Activated T-cell treated with anti-CD3 and anti-CD28 coated beads for 4 hours (primary cell): ENCODE measurements around the gene SLC66A1.
"Not testable (repeated sequence)": the region's sequence is repeated elsewhere in the genome, so short reads cannot be mapped to it uniquely, and the experiment has no call there.

ENCODE experiments used
- DNase-seq: peaks from one replicate; pipeline ENCODE4 v3.0.0-alpha.2; 2020

SLC66A1 gene

GRCh38 chr1:19311931-19312781 is at the start of gene SLC66A1, which contains the start of gene AKR7A2:
Gene SLC66A1 (plus strand): TSS chr1:19312326. CDS start chr1:19317678, 5,352 bp downstream.
Gene AKR7A2 (minus strand): TSS chr1:19312144. CDS start chr1:19312124, 20 bp downstream.
- DNase-seq = peak; percentile 83

- no peak for DNase-seq
Measured at GRCh38 chr1:19262744-19263143, 49.4 kb upstream of the SLC66A1 start.

- DNase-seq = no peak
Measured at GRCh38 chr1:19268445-19268844, 43.7 kb upstream of the SLC66A1 start.

GRCh38 chr1:19269427-19270342 is 42.4 kb upstream of the SLC66A1 start:
- DNase-seq = not testable (repeated sequence)

GRCh38 chr1:19270343-19270730 is 41.8 kb upstream of the SLC66A1 start:
- not testable (repeated sequence) for DNase-seq

- DNase-seq = no peak
Measured at GRCh38 chr1:19272064-19272463, 40.1 kb upstream of the SLC66A1 start.

GRCh38 chr1:19273106-19273843 is 38.9 kb upstream of the SLC66A1 start:
- no peak for DNase-seq

- DNase-seq = not testable (repeated sequence)
Measured at GRCh38 chr1:19273844-19274531, 38.1 kb upstream of the SLC66A1 start.

- DNase-seq = no peak
Measured at GRCh38 chr1:19274636-19275035, 37.5 kb upstream of the SLC66A1 start.

GRCh38 chr1:19283891-19284290 is 28.2 kb upstream of the SLC66A1 start:
- no peak for DNase-seq

GRCh38 chr1:19284881-19285280 is 27.2 kb upstream of the SLC66A1 start:
- DNase-seq = no peak

GRCh38 chr1:19285366-19285765 is 26.8 kb upstream of the SLC66A1 start:
- DNase-seq = not testable (repeated sequence)

GRCh38 chr1:19285807-19286206 is 26.3 kb upstream of the SLC66A1 start:
- not testable (repeated sequence) for DNase-seq

- DNase-seq = no peak
Measured at GRCh38 chr1:19287436-19288185, 24.5 kb upstream of the SLC66A1 start.

- DNase-seq = not testable (repeated sequence)
Measured at GRCh38 chr1:19288324-19289241, 23.5 kb upstream of the SLC66A1 start, which contains the start of gene AKR7A3. Gene AKR7A3 (minus strand): TSS chr1:19288770. CDS start chr1:19288709, 61 bp downstream.

- DNase-seq = no peak
Measured at GRCh38 chr1:19289244-19289643, 22.9 kb upstream of the SLC66A1 start.

GRCh38 chr1:19294638-19295037 is 17.5 kb upstream of the SLC66A1 start:
- no peak for DNase-seq

GRCh38 chr1:19300211-19300610 is 11.9 kb upstream of the SLC66A1 start:
- no peak for DNase-seq

GRCh38 chr1:19304081-19304480 is 8.0 kb upstream of the SLC66A1 start:
- not testable (repeated sequence) for DNase-seq

GRCh38 chr1:19305880-19306279 is 6.2 kb upstream of the SLC66A1 start:
- DNase-seq = no peak
